Measurements from ENCODE around the gene NUP98. TPM values are rescaled to one million over a fixed set of nuclear protein-coding genes. Genes with fewer than 3 reads are reported as not detected.

The NUP98 gene
- total RNA-seq (2013), result 60.9 TPM
- polyA plus RNA-seq, result 10 to 100 TPM; 19.6 to 76.2 (median 28.5) TPM
- 68.7 and 96.1 TPM in 2 replicates for polyA minus RNA-seq
- 320 to 422 (median 369) reads per million in 11 experiments for total RNA-seq

- peak within 1 kb of the TSS; percentile 87 to 99 for H3K27ac ChIP-seq (ENCODE audit: low read depth in 1 of 2, low read length in 2 of 2)
- peak within 1 kb of the TSS; percentile 98 for H3K9ac ChIP-seq (ENCODE audit: insufficient read depth, low read length, poor library complexity, severe bottlenecking)
- H4K20me1 ChIP-seq (ENCODE audit: insufficient read depth, low read length), result peaks cover 32% of the 10 kb centered on the region
- H3K4me1 Mint-ChIP-seq, result peaks cover 25% of the 10 kb centered on the region
- H3K9me3 Mint-ChIP-seq, result no peaks in the 10 kb centered on the region
- peak within 1 kb of the TSS; percentile 84 for H3K4me2 ChIP-seq (replicated peaks; ENCODE audit: extremely low read depth, low read length, poor library complexity, severe bottlenecking)
- no peak for TF ChIP-seq CTCF (IDR thresholded peaks at IDR 0.05)
- H3K79me2 ChIP-seq (ENCODE audit: insufficient read depth, low read length), result peaks cover 48% of the 10 kb centered on the region
- intact Hi-C loops (cut with micrococcal nuclease), result loop anchor here (1.0 to 5.0 kb wide), 2 partner anchors 40 to 42 kb away; no protein-coding TSS in a partner anchor
- peak within 1 kb of the TSS; percentile 75 for H2AFZ ChIP-seq (ENCODE audit: insufficient read depth, low read depth, low read length, poor library complexity, severe bottlenecking)
- H3K36me3 Mint-ChIP-seq, result peaks cover 10 to 20% of the 10 kb centered on the region in 2 donors
- DNase-seq, result peak; percentile 99 to 100 (median 100)
- under 1% methylated on average over 86 of the region's 86 CpGs for WGBS (ENCODE audit: insufficient coverage)
- H3K27ac Mint-ChIP-seq, result peak within 1 kb of the TSS; percentile 95 to 99 (median 99)
- H3K4me3 Mint-ChIP-seq, result peak within 1 kb of the TSS; percentile 89 to 96
- no peaks in the 10 kb centered on the region for H3K27me3 ChIP-seq (ENCODE audit: control insufficient read depth in 2 of 2, insufficient read depth in 2 of 2, low read length in 2 of 2)
- peaks cover 19 to 27% of the 10 kb centered on the region in 2 donors for H3K4me1 ChIP-seq (ENCODE audit: control insufficient read depth in 1 of 2, insufficient read depth in 2 of 2, low read length in 2 of 2)
- H3K36me3 ChIP-seq (replicated peaks in 1 of 2; ENCODE audit: control insufficient read depth in 1 of 2, insufficient read depth in 2 of 2, low read length in 2 of 2), result peaks cover 13 to 23% of the 10 kb centered on the region in 2 donors
- no peaks in the 10 kb centered on the region for H3K9me3 ChIP-seq (replicated peaks in 1 of 2; ENCODE audit: control insufficient read depth in 1 of 2, insufficient read depth in 1 of 2, low read length in 2 of 2)
- peaks cover 0 to 1% (median 0%) of the 10 kb centered on the region in 3 donors for H3K27me3 Mint-ChIP-seq (ENCODE audit: low read depth in 3 of 3)
- H3K4me3 ChIP-seq (replicated peaks in 1 of 3; ENCODE audit: low read depth in 2 of 3, low read length in 3 of 3), result peak within 1 kb of the TSS; percentile 91 to 93 (median 91)
Measured at GRCh38 chr11:3797329-3798090, at the start of gene NUP98. Gene NUP98 (minus strand): TSS chr11:3797554. CDS start chr11:3782117, 15,437 bp downstream.

GRCh38 chr11:3845670-3846069 lies 48.3 kb upstream of the NUP98 start:
- H3K79me2 ChIP-seq (ENCODE audit: insufficient read depth, low read length), result peaks cover 14% of the 10 kb centered on the region
- peak overlapping the region in 1 of 7 donors; percentile 50 for H3K27ac Mint-ChIP-seq
- H3K27me3 Mint-ChIP-seq (ENCODE audit: low read depth in 3 of 3), result peaks cover 0 to 2% (median 2%) of the 10 kb centered on the region in 3 donors
- no CpG with 5 or more reads among the region's 3 CpGs for WGBS (ENCODE audit: insufficient coverage)
- no peak for DNase-seq
- intact Hi-C loops (cut with micrococcal nuclease), result loop anchor here in 1 of 2 donors (5.0 kb wide), 1 partner anchor 227 kb away; no protein-coding TSS in a partner anchor
- H3K27me3 ChIP-seq (ENCODE audit: control insufficient read depth in 2 of 2, insufficient read depth in 2 of 2, low read length in 2 of 2), result no peaks in the 10 kb centered on the region
- no peaks in the 10 kb centered on the region for H3K36me3 ChIP-seq (replicated peaks in 1 of 2; ENCODE audit: control insufficient read depth in 1 of 2, insufficient read depth in 2 of 2, low read length in 2 of 2)
- peaks cover 8% of the 10 kb centered on the region for H3K4me1 Mint-ChIP-seq
- no peak overlapping the region for H3K4me2 ChIP-seq (replicated peaks; ENCODE audit: extremely low read depth, low read length, poor library complexity, severe bottlenecking)
- no peak for TF ChIP-seq CTCF (IDR thresholded peaks at IDR 0.05)
- no peaks in the 10 kb centered on the region for H3K9me3 ChIP-seq (replicated peaks in 1 of 2; ENCODE audit: control insufficient read depth in 1 of 2, insufficient read depth in 1 of 2, low read length in 2 of 2)
- no peak overlapping the region for H3K4me3 Mint-ChIP-seq
- no peaks in the 10 kb centered on the region for H3K36me3 Mint-ChIP-seq
- peaks cover 8% of the 10 kb centered on the region in 2 donors for H3K4me1 ChIP-seq (ENCODE audit: control insufficient read depth in 1 of 2, insufficient read depth in 2 of 2, low read length in 2 of 2)
- H4K20me1 ChIP-seq (ENCODE audit: insufficient read depth, low read length), result no peaks in the 10 kb centered on the region
- H3K4me3 ChIP-seq (replicated peaks in 1 of 3; ENCODE audit: low read depth in 2 of 3, low read length in 3 of 3), result no peak overlapping the region
- H3K27ac ChIP-seq (ENCODE audit: low read depth in 1 of 2, low read length in 2 of 2), result no peak overlapping the region
- H2AFZ ChIP-seq (ENCODE audit: insufficient read depth, low read depth, low read length, poor library complexity, severe bottlenecking), result no peak overlapping the region
- H3K9me3 Mint-ChIP-seq, result peaks cover 0 to 3% (median 0%) of the 10 kb centered on the region in 7 donors
- no peak overlapping the region for H3K9ac ChIP-seq (ENCODE audit: insufficient read depth, low read length, poor library complexity, severe bottlenecking)

All from CD14-positive monocyte (primary cell).